Epithelial cell of proximal tubule (primary cell): ENCODE results near the gene MIEF1. TPM values are rescaled to one million over a fixed set of nuclear protein-coding genes. Genes with fewer than 3 reads are reported as not detected.
A peak's percentile ranks its signal among the peaks of the same experiment; 100 is the strongest.

ENCODE experiments used
- DNase-seq: peaks from one replicate; pipeline ENCODE4 v3.0.0-alpha.2; 2011; ENCODE audit warnings: low read depth
- H3K4me3 ChIP-seq: 2 replicates; pipeline ENCODE4 v1.5.1; 2011; ENCODE audit warnings: low read depth, mild to moderate bottlenecking, low read length
- CTCF ChIP-seq: conservative IDR thresholded peaks from 2 replicates; pipeline ENCODE4 v1.5.1; 2012; ENCODE audit warnings: low read depth, mild to moderate bottlenecking, low read length
- total RNA-seq: library from RNA; depleted of rRNA; stranded (reverse); fragments of >200 nt; gene quantifications from 2 replicates; pipeline ENCODE4 v1.2.3, GENCODE V29; 2015

MIEF1 gene
- total RNA-seq, 1 donor from 2014 or later = 22.9 TPM

- no peak overlapping the region for H3K4me3 ChIP-seq
- TF ChIP-seq CTCF = no peak
- DNase-seq = no peak
Observed at GRCh38 chr22:39512026-39512425, 9.9 kb downstream of the MIEF1 start.

GRCh38 chr22:39513791-39514190 is 11.7 kb downstream of the MIEF1 start:
- no peak overlapping the region for H3K4me3 ChIP-seq
- no peak for DNase-seq
- TF ChIP-seq CTCF = no peak

- no peak for DNase-seq
- TF ChIP-seq CTCF = peak; percentile 85
- H3K4me3 ChIP-seq = no peak overlapping the region
Observed at GRCh38 chr22:39514373-39514973, 12.4 kb downstream of the MIEF1 start.

- no peak overlapping the region for H3K4me3 ChIP-seq
- TF ChIP-seq CTCF = no peak
- DNase-seq = no peak
Observed at GRCh38 chr22:39515266-39516050, 13.4 kb downstream of the MIEF1 start.

GRCh38 chr22:39517470-39517869 is 15.4 kb downstream of the MIEF1 start:
- no peak for DNase-seq
- no peak overlapping the region for H3K4me3 ChIP-seq

GRCh38 chr22:39518144-39518786 is 16.2 kb downstream of the MIEF1 start:
- no peak for TF ChIP-seq CTCF
- H3K4me3 ChIP-seq = peak overlapping the region; percentile 100
- DNase-seq = no peak

More at GRCh38 chr22:39517470-39517869, 15.4 kb downstream of the MIEF1 start:
- no peak for TF ChIP-seq CTCF
